B cell (primary cell): Measurements from ENCODE around the gene SGIP1. TPM values are rescaled to one million over a fixed set of nuclear protein-coding genes. Genes with fewer than 3 reads are reported as not detected.

Source experiments
- ATAC-seq: fragments of 200-7000 bp; cut with Tn5 transposase; one replicate; pipeline ENCODE4 v1.10.0; 2021; ENCODE audit warnings: low read depth, mild to moderate bottlenecking, moderate number of reproducible peaks, moderate library complexity
- CTCF ChIA-PET: fragments of 350-600 bp; sonication (Branson Sonifier 250); formaldehyde crosslinking; loops from one replicate; lab custom pipeline; 2021; ENCODE audit warnings: antibody characterized with exemption, inconsistent platforms; lab: Charles Lee
- POLR2A ChIA-PET: fragments of 350-600 bp; sonication (Branson Sonifier 250); formaldehyde crosslinking; loops from one replicate; lab custom pipeline; 2021; ENCODE audit warnings: antibody characterized with exemption; lab: Charles Lee
- DNase-seq: peaks from one replicate; pipeline ENCODE4 v3.0.0; 2013
- H2AFZ ChIP-seq: 2 replicates; pipeline ENCODE4 v1.6.1; 2012; ENCODE audit warnings: mild to moderate bottlenecking, low read depth, low read length; ENCODE audit not compliant: insufficient read depth, poor library complexity, severe bottlenecking
- H3K27ac ChIP-seq, 2 donors: 1 replicate in 1 of 2; 2 replicates in 1 of 2; pipeline ENCODE4 v1.5.1; 2012 to 2013; ENCODE audit warnings: low read length in 2 of 2, mild to moderate bottlenecking in 2 of 2, moderate library complexity in 1 of 2
- H3K27me3 ChIP-seq, 4 experiments: fragments of 200-600 bp in 1 of 4; sonication (generic) in 1 of 4; replicated peaks in 1 of 4; 1 replicate in 2 of 4; 2 replicates in 2 of 4; pipeline versions ENCODE4 v1.6.1 to v1.7.0; 2013 to 2016; ENCODE audit warnings: low read length in 3 of 4, mild to moderate bottlenecking in 2 of 4, mixed read lengths in 1 of 4, moderate library complexity in 1 of 4; ENCODE audit not compliant: insufficient read depth in 4 of 4, control insufficient read depth in 3 of 4; ENCODE audit errors: control extremely low read depth in 1 of 4
- H3K36me3 ChIP-seq, 2 experiments: replicated peaks in 1 of 2; 1 replicate in 1 of 2; 2 replicates in 1 of 2; pipeline versions ENCODE4 v1.6.1 to v1.7.1; 2013; ENCODE audit warnings: low read length in 1 of 2; ENCODE audit not compliant: insufficient read depth in 2 of 2, control insufficient read depth in 1 of 2; ENCODE audit errors: control extremely low read depth in 1 of 2, extremely low read depth in 1 of 2
- H3K4me1 ChIP-seq, 2 donors: fragments of 200-600 bp in 1 of 2; sonication (generic) in 1 of 2; 1 replicate in 1 of 2; 2 replicates in 1 of 2; pipeline versions ENCODE4 v1.5.1 to v1.6.1; 2013 to 2017; ENCODE audit warnings: low read length in 2 of 2; ENCODE audit not compliant: control insufficient read depth in 2 of 2, insufficient read depth in 2 of 2
- H3K4me2 ChIP-seq: replicated peaks from 2 replicates; pipeline ENCODE3; 2012; ENCODE audit warnings: mild to moderate bottlenecking, low read depth, low read length; ENCODE audit not compliant: poor library complexity, severe bottlenecking
- H3K4me3 ChIP-seq, 5 experiments: fragments of 200-600 bp in 1 of 5; sonication (generic) in 1 of 5; 1 replicate in 3 of 5; 2 replicates in 2 of 5; pipeline versions ENCODE4 v1.5.1 to v1.7.0; 2011 to 2016; ENCODE audit warnings: low read length in 4 of 5, mild to moderate bottlenecking in 4 of 5, low read depth in 2 of 5, control low read depth in 1 of 5, moderate library complexity in 1 of 5; ENCODE audit not compliant: insufficient read depth in 1 of 5; ENCODE audit errors: control extremely low read depth in 1 of 5, extremely low read depth in 1 of 5
- H3K79me2 ChIP-seq: fragments of 200-600 bp; sonication (generic); one replicate; pipeline ENCODE4 v1.6.0; 2016; ENCODE audit warnings: low read length; ENCODE audit not compliant: control insufficient read depth, insufficient read depth
- H3K9ac ChIP-seq: fragments of 200-600 bp; sonication (generic); 2 replicates; pipeline ENCODE4 v1.6.1; 2017; ENCODE audit warnings: mild to moderate bottlenecking, low read length, moderate library complexity
- H3K9me3 ChIP-seq, 3 donors: one replicate each; pipeline versions ENCODE4 v1.6.1 to v1.7.1; 2013; ENCODE audit warnings: low read length in 2 of 3; ENCODE audit not compliant: control insufficient read depth in 2 of 3, insufficient read depth in 1 of 3; ENCODE audit errors: control extremely low read depth in 1 of 3
- H4K20me1 ChIP-seq: 2 replicates; pipeline ENCODE4 v1.6.0; 2012; ENCODE audit warnings: mild to moderate bottlenecking, low read length; ENCODE audit not compliant: insufficient read depth, control insufficient read depth, poor library complexity, severe bottlenecking
- H3K27ac Mint-ChIP-seq: one replicate; pipeline ENCODE4 v1.8.0; 2021; ENCODE audit warnings: mixed read lengths
- H3K27me3 Mint-ChIP-seq: one replicate; pipeline ENCODE4 v1.8.0; 2021; ENCODE audit warnings: mixed read lengths
- H3K4me1 Mint-ChIP-seq: one replicate; pipeline ENCODE4 v1.8.0; 2021; ENCODE audit warnings: mixed read lengths
- H3K4me3 Mint-ChIP-seq: one replicate; pipeline ENCODE4 v1.8.0; 2021; ENCODE audit warnings: mixed read lengths
- H3K9me3 Mint-ChIP-seq: one replicate; pipeline ENCODE4 v1.8.0; 2022; ENCODE audit warnings: mixed read lengths; ENCODE audit not compliant: insufficient read depth
- CTCF ChIP-seq: fragments of 200-600 bp; IDR thresholded peaks from one replicate; pipeline ENCODE4 v1.8.0; 2022; ENCODE audit warnings: antibody characterized with exemption, mild to moderate bottlenecking
- EZH2 ChIP-seq: IDR thresholded peaks from 2 replicates; pipeline ENCODE4 v1.6.1; 2012; ENCODE audit warnings: borderline replicate concordance, low read depth, mild to moderate bottlenecking, moderate library complexity, low read length; ENCODE audit not compliant: insufficient read depth, poor library complexity, severe bottlenecking
- WGBS: methylation state at CpG from one replicate; pipeline ENCODE4 v1.1.5; 2013; ENCODE audit warnings: missing lambda C conversion rate; ENCODE audit not compliant: insufficient coverage; 5-methylcytosine and 5-hydroxymethylcytosine counted together
- intact Hi-C: fragments of 100-400 bp; cut with micrococcal nuclease; formaldehyde crosslinking; loops from one replicate; pipeline ENCODE4 v1.10.0; 2022
- polyA plus RNA-seq: library from polyadenylated mRNA; depleted of rRNA; stranded (reverse); fragments of >200 nt; gene quantifications from 2 replicates; pipeline ENCODE4 v1.2.3, GENCODE V29; 2012
- total RNA-seq, 2 donors: library from RNA; stranded (reverse); fragments of 120-200 nt in 1 of 2; gene quantifications; 1 replicate in 1 of 2; 2 replicates in 1 of 2; pipeline versions ENCODE4 v1.2.3 to v1.2.4, GENCODE V29; 2013 to 2022

SGIP1 gene
- total and polyA plus RNA-seq, 2 donors (not counting 1 experiment from before 2014, with no cell fraction given): not detected

DNA sequence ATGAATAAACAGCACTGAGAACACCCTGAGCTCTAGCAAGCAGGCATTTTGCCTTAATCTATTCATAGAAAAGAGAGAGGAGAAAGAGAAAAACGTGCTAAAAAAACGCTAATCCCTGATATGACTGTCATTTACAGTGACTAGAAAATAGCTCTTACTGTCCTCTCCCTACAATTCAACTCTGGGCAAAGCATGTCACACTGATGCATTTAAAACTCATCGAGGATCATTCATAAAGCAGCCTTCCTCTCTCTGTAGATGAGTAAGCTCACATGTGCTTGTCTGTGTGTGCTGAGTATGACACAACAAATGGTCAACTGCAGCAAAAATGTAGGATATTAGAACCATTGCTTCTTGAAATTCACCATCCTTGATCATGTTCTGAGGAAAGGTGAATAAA lies 109.0 kb downstream of the SGIP1 start:
- H3K4me3 ChIP-seq: no peak overlapping the region

DNA sequence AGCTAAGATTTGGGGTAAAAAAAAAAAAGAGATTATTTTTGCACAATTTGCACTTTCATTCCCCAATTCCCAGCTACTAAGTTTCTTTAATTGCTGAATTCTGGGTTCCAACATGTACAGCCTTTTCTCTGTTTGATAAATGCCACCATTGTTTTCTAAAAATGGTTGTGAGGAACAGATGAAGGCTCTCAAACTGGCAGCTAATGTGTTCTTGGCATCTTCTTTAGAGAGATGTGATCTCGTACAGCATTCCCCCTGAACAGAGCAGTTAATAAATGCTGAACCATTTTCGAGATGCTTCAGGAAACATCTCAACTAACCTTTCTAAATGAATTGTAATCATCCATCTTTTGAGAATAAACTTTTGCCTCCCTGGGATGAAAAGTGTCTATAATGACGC lies 110.4 kb downstream of the SGIP1 start:
- H3K4me3 ChIP-seq: no peak overlapping the region
- no peak for TF ChIP-seq CTCF
- TF ChIP-seq EZH2: no peak
- ATAC-seq (no peak), DNase-seq (no peak)
- no peaks in the 10 kb centered on the region for H3K27me3 ChIP-seq
- ChIA-PET CTCF (no interaction called here), POLR2A (no interaction called here)
- no peak overlapping the region for H3K27ac Mint-ChIP-seq
- H3K4me3 Mint-ChIP-seq: no peak overlapping the region
- WGBS: no CpG with 5 or more reads among the region's 3 CpGs
- H3K27ac ChIP-seq: no peak overlapping the region
- intact Hi-C loops: no loop called here
- peaks cover 17% of the 10 kb centered on the region for H3K27me3 Mint-ChIP-seq
- H3K4me1 Mint-ChIP-seq: peaks cover 12% of the 10 kb centered on the region
- no peaks in the 10 kb centered on the region for H3K9me3 Mint-ChIP-seq
- peaks cover 11% of the 10 kb centered on the region in 2 donors for H3K4me1 ChIP-seq
- no peak overlapping the region for H3K4me2 ChIP-seq
- H2AFZ ChIP-seq: no peak overlapping the region
- H3K9me3 ChIP-seq: no peaks in the 10 kb centered on the region
- no peak overlapping the region for H3K9ac ChIP-seq
- no peaks in the 10 kb centered on the region for H3K36me3 ChIP-seq
- H4K20me1 ChIP-seq: no peaks in the 10 kb centered on the region
- no peaks in the 10 kb centered on the region for H3K79me2 ChIP-seq

More for the DNA sequence above, 109.0 kb downstream of the SGIP1 start:
- TF ChIP-seq CTCF (no peak), EZH2 (no peak)
- Histone ChIP-seq H3K4me2 (no peak overlapping the region), H3K9me3 (no peaks in the 10 kb centered on the region), H2AFZ (no peak overlapping the region), H3K27ac (no peak overlapping the region), H3K9ac (no peak overlapping the region), H4K20me1 (no peaks in the 10 kb centered on the region), H3K36me3 (no peaks in the 10 kb centered on the region), H3K79me2 (no peaks in the 10 kb centered on the region), H3K4me1 (no peaks in the 10 kb centered on the region), H3K27me3 (no peaks in the 10 kb centered on the region)
- H3K9me3 Mint-ChIP-seq: no peaks in the 10 kb centered on the region
- peaks cover 17% of the 10 kb centered on the region for H3K27me3 Mint-ChIP-seq
- intact Hi-C loops: no loop called here
- H3K27ac Mint-ChIP-seq: no peak overlapping the region
- no peak overlapping the region for H3K4me3 Mint-ChIP-seq
- no CpG with 5 or more reads among the region's 3 CpGs for WGBS
- ChIA-PET CTCF (no interaction called here), POLR2A (no interaction called here)
- DNase-seq: no peak
- no peak for ATAC-seq
- peaks cover under 1% of the 10 kb centered on the region for H3K4me1 Mint-ChIP-seq
